HG03565 (cell line): ENCODE data around the gene MINDY4B.
"Not testable (repeated sequence)": the region's sequence is repeated elsewhere in the genome, so short reads cannot be mapped to it uniquely, and the experiment has no call there.

ENCODE experiments used
- ATAC-seq: cut with Tn5 transposase; IDR thresholded peaks from one replicate; pipeline ENCODE4 v1.9.1; 2021; ENCODE audit warnings: mild to moderate bottlenecking, moderate library complexity; ENCODE audit not compliant: unreplicated experiment

The MINDY4B gene

DNA sequence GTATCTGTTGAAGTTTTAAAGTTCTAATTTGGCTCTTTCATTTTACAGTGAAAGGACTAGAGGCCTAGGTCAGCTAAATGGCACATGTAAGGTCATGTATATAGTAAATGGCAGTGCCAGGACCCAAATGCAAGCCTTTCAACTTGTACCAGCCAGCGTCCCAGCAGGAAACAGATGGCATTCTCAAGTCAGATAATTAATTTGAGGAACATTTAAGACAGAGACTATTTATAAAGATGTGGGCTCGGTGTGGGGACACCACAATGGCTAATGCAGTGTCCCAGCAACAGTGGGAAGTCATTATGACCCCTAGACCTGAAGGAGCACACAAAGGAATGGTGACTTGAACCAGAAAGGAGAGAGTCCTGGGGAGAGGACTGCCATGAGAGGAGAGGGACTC, 6.1 kb downstream of the MINDY4B start:
- ATAC-seq: no peak

DNA sequence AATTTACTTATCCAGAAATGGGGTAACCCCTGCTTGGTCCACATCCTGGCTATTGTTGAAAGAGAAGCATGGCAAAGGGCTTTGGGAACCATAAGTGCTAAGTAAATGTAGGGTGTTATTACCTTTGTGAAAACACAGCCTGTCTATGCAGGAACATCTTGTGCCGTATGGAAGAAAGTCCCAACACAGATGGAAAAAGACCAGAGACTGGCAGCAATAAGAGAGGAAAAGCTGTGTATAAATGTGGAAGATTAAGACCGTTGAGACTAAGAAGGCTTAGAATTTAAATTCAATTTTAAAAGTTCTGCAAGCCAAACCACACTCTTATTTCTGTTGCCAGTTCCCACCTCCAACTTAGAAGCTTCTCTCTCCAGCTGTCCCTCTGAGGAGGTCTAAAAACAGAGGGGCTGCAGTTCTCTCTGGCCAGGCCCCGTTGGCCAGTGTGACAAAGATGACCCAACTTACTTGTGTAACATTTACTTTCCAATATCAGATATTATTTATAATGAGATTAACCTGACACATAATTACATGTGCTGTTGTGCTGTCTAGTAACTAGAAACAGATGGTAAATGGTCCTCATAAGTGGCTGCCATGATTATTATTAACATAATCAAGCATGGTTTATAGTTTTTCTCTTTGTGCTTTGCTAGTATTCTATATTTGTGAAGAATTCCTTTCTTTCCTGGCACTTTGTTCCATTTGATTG, 7.0 kb downstream of the MINDY4B start:
- ATAC-seq: no peak

DNA sequence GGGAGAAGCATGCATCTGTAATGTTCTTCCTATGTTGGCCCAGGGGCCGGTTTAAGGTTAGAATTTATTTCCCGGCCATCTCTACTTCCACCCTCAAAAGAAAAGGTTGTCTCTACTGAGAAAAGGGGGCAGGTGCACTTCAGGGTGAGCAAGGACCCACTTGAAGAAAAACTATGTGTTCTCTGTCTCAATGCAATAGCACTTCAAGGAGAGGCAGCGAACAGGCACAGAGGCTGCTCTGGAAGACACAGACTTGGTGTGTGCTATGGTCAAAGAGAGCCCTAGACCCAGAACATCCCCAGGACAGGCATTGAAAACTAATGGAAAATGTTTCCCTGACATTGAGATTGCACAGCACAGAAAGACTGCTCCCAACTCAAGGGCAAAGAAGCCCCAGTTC, 7.6 kb downstream of the MINDY4B start:
- ATAC-seq: no peak

DNA sequence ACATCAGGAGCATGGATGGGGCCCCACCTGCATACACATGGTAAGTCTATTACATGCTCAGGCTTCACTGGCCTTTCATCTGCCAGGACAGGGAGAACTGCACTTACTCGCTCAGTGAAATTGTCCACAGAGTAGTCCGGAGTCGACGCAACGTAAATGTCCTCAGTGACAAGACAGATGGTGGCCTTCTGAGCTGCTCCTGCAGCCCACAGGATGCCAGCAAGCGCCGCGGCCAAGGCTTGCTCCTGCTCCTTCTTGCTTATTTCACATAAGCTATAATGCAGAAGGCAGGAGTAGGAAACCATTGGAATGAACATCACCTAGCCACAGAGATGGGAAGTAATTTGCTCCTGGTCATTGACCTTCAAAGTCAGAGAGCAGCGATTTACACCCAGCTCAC, 14.4 kb downstream of the MINDY4B start:
- no peak for ATAC-seq

DNA sequence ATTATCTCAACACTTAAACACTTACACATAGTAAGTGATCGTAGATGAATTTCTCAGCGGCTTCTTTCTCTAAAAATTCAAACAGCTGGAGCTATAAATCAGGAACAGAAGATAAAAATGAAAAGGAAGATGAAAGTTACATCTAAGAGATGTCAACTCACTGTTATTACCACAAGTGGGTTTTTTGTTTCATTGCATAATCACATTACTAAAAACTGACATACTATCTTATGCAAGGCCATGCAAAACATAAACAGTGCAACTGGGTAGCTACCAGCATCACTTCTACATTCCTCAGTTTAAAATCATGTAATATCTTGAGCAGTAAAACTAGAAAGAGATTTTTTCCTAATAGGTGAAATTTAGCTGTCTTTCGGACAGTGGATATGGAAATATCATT, 14.9 kb downstream of the MINDY4B start:
- no peak for ATAC-seq

DNA sequence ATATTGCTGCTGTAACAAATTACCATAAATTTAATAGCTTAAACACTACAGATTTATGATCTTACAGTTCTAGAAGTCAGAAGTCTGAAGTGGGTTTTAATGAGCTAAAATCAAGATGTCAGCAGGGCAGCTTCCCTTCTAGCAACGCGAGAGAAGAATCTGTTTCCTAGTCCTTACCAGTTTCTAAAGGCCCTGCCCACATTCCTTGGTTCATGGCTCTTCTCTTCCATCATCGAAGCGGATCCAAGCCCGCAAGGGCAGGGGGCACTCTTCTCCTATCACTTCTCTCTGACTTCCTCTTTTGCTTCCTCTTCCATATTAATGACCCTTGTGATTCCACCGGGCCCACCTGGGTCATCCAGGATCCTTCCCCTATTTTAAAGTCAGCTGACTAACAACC, 16.1 kb downstream of the MINDY4B start:
- no peak for ATAC-seq

DNA sequence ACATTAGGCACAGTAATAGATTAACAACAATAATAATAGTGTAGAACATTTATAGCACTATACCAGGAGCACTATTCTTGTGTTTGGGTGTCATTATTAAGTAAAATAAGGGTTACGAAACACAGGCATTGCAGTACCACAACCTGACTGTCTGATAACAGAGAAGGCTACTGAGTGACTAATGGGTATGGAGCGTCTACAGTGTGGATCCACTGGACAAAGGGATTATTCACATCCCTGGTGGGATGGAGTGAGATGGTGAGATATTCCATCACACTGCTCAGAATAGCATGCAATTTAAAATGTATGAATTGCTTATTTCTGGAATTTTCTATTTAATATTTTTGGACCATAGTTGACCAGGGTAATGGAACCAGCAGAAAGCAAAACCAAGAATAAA, 18.2 kb downstream of the MINDY4B start:
- no peak for ATAC-seq

DNA sequence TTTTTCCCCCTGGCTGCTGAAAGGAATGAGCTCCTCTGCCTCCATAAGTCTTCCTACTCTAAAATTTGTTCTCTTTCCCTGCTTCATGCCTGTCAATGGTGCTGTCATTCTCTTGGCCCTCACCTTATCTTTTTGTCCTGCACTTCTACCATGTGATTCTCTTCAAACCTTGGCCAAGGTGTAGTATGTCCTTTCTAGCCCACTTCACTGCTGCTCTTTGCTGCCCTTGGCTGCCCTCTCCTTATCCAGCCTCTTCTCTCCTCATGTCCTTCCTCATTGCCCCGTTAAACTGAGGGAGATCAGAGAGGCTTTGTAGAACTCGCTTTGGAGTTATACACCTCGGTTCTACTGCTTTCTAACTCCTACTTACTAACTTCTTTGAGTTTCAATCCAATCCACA, 19.7 kb downstream of the MINDY4B start:
- ATAC-seq: no peak

DNA sequence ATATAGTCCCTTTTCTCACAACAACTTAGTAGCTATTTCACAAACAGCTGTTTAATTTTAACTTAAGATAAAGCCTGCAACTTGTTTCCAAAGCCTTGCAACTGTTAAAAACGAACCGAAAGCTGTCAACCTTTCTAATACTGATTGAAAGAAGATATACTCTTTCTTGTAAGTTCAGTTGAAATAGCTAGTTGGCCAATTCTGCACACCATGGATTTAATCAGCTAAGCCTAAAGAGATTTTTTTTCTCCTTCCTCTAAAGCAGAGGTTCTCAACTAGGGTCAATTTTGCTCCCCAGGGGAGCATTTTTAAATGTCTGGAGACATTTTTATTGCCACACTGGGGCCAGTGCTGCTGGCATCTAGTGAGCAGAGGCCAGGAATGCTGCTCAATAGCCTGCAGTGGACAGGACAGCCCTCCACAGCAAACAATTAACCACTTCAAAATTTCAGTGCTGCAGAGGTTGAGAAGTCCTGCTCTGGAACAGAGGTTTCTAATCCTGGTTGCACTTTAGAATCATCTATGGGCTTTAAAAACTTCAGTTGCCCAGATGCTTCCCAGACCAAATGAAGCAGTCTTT, 26.2 kb downstream of the MINDY4B start:
- ATAC-seq: no peak

DNA sequence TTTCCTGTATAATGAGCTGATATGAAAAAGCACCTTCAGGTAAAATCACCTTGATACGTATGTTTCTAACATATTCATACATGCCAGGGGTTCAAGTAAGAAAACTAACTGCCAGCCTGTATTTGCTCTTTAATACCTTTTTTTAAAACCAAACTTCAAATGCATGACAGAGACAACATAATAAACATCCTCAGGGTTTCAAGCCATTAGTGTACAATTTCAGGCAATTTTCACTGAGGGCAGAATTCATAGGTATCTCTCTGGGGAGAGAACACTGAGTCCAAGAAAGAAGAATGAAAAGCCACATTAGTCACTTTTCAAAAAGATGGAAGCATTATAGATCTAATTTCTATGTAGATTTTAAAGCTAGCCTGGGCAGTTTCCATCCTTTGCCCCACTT, 26.9 kb downstream of the MINDY4B start:
- ATAC-seq: no peak

DNA sequence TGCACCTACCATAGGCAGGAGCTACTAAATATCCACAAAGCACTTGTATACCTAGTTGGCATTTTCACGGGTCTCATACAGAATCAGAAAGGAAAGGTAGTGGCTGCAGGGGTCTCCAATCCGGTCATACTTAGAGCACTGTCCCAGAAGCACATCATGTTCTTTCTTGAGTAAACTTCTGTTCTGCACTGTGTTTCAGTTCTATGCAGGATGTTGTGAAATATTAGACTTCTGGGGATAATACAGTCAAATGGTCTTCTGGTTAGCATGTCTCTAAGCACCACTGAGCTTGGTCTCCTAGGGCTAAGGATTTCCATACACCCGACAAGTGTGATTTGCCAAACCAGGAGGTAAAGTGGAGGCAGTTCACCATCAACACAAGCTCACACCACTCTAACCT, 27.9 kb downstream of the MINDY4B start:
- ATAC-seq: no peak

DNA sequence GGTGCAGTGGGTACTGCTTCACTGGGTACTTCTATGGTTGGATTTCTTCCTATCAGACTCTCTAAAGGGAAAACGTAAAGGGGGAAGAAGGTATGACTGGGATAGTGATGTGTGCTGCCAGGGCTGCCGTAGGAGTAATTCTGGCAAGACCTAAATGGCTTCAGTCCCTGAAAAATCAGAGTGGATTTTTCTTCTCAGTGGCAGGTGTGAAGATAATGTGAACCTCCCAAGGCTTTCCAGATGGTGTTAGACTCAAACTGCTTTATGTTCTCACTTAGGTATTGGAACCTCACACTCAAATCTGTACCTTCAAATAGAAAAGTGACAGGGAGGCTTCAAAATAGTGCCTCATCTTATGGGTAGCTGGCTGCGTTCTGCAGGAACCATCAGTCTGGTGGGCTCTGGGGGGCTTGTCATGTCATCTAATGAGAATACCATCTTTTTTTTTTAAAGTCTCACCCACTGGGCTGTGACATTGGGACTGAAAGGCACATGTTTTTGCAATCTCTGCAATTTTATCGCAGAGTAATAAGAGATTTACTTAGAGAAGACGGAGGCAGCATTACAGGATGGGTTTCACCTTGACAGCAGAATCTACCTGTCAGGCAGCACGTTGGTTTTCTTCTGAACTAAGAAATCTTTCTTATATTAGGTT, 28.5 kb downstream of the MINDY4B start:
- no peak for ATAC-seq

DNA sequence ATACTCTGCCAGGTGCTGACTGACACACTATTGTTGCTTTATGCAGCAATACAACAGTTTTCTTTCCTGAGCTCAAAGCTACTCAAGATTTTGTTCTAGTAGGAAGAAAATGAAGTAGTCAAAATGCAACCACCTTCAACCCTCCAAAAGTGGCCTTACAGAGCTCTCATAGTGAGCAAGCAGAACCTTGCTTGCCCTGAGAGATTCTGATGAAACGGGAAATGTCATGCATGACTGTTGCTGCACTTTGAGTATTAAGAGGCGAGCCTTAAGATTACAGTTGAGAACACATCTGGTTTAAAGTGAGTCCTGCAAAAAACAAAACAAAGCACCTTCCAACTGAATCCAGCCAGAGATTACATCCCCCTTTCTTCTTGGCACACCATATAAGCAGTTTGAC, 29.7 kb downstream of the MINDY4B start:
- peak; percentile 88 for ATAC-seq

DNA sequence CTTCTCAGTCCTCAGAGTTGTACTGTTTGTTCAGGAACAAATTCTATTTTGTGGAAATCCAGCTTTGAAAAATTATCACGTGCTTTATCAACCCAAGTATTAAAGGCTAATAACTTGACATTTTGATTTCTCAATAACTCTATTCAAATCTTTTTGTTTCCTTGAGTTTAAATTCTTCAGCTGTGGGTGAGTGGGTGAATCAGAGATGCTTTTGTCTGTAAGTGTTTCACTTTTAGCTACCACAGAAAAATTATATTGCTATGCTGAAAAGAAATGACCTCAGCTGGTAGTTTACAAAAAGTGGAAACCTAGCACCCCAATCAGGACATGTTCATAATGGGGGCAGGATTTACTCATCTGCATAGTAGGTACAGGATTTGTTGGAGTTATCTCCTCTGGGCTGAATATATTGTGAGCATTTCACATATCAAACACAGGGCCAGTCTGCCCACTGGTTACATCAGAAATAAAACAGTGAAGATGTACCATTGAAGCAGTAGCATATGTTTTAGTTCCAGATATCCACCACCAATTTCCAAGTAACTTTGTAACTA, 30.5 kb downstream of the MINDY4B start:
- no peak for ATAC-seq

DNA sequence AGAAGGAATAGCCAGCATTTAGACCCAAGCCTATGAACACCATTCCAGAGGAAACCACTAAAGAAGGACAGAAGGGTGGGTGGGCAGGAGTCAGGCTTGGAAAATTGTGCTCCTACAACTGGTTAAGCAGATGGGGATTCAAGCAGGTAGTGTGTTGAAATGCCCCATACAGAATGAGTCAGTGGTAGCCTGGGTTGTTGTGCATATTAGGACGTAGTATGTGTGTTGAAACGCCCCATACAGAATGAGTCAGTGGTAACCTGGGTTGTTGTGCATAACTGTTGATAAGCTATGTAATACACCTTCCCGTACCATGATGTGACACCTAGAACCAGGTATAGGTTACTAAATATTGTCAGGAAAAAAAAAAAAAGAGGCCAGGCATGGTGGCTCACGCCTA, 34.0 kb downstream of the MINDY4B start:
- no peak for ATAC-seq

DNA sequence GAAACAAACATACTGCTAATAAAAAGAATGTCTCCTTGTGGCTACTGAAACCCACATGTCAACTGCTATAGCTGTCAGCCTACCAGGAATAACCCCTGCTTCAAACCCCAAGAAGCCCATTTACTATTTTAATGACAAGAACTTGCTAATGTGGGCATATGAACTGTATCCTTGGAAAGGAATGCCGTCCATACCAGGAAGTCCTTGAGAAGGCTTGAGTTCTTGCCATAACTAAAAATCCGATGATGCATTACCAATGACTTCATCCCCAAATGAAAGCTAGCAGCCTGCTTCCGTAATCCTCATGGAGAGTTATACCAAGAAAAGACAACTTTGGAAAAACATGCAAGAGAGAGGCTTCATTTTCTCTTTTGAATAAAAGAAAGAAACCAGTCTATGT, 34.8 kb downstream of the MINDY4B start:
- no peak for ATAC-seq

DNA sequence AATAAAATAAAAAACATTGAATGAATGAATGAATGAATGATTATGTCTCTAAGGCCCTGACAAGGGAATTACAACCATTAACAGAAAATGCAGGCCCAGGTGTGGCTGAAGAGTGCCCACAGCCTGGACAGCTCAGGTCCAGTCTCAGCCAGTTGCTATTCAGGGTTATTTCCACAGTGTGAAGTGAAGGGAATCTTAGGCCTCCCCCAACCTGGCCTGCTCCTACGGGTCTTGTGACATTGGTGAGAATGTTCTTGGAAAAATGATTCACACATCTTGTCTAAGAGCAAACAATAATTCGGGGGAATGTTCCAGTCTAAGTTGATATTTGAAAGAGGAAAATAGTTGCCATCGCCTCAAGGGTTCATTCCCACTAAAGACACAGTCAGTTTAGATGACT, 37.0 kb downstream of the MINDY4B start:
- ATAC-seq: no peak

DNA sequence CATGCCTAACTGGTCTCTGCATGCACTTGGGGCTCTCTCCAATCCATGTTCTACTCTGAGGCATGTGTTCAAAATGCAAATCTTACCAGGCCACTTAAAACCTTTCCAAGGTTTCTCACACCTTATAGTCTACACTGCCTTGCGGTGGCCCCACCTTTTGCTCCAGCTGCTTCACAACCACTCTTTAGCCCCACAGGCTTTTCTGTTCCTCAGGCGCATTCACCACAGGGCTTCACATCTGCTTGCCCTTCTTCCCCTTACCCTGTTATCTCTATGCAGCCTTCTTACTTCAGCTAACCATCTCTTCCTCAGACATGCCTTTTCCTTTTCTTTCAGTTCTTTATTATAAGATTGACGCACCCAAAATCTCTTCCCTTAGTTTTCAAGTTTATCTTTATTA, 37.8 kb downstream of the MINDY4B start:
- no peak for ATAC-seq

DNA sequence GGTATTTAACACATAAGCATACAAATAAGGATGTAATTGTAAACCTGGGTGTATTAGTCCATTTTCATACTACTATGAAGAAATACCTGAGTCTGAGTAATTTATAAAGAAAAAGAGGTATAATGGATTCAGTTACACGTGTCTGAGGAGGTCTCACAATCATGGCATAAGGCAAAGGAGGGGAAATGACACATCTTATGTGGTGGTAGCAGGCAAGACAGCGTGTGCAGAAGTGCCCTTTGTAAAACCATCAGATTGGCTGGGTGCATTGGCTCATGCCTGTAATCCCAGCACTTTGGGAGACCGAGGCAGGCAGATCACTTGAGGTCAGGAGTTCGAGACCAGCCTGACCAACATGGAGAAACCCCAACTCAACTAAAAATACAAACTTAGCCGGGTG, 41.3 kb downstream of the MINDY4B start:
- not testable (repeated sequence) for ATAC-seq

DNA sequence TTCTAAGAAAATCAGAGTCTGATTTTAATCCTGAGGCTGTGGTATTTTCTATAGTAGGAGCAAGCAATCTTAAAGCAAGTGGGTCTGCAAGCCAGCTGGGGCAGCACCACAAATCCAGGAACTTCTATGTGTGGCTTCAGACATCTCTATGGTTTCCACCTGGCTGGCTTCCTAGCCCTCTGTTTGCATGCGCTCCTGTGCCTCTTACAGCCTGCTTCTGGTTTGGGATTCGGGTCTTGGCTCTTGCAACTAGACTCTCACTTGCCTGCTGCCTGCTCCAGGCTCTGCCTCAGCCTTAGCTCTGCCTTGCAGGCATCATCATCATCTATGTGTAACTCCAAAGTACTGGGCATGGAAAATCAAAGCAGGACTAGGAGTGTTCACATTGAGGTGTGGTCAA, 43.4 kb downstream of the MINDY4B start:
- no peak for ATAC-seq

DNA sequence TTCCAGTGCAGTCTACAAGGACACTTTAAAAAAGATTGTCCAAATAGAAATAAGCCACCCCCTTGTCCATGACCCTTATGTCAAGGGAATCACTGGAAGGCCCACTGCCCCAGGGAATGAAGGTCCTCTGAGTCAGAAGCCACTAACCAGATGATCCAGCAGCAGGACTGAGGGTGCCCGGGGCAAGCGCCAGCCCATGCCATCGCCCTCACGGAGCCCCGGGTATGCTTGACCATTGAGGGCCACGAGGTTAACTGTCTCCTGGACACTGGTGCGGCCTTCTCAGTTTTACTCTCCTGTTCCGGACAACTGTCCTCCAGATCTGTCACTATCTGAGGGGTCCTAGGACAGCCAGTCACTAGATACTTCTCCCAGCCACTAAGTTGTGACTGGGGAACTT, 47.3 kb downstream of the MINDY4B start:
- not testable (repeated sequence) for ATAC-seq

DNA sequence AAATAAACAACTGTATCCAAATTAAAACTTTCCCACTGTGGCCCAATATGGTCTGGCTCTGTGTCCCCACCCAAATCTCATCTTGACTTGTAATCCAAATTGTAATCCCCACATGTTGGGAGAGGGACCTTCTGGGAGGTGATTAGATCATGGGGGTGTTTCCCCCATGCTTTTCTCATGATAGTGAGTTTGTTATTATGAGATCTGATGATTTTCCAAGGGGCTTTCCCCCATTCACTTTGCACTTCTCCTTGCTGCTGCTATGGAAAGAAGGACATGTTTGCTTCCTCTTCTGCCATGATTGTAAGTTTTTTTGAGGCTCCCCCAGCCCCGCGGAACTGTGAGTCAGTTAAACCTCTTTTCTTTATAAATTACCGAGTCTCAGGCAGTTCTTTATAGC, 55.0 kb downstream of the MINDY4B start:
- no peak for ATAC-seq
